HepG2 (cell line): ENCODE results near the gene CELF4. TPM values are rescaled to one million over a fixed set of nuclear protein-coding genes. Genes with fewer than 3 reads are reported as not detected.

Source experiments
- ATAC-seq: fragments of 200-7000 bp; cut with Tn5 transposase; 3 replicates; pipeline ENCODE4 v1.9.1; 2020; ENCODE audit warnings: mild to moderate bottlenecking, moderate library complexity
- BruUV-seq: library from RNA; stranded (reverse); fragments of 400-500 nt; replicated peaks from 2 replicates; lab custom pipeline; 2021; lab: Mats Ljungman, UMichigan
- CTCF ChIA-PET: fragments of 300-600 bp; formaldehyde crosslinking; extraction: SDS; loops from one replicate; lab custom pipeline; 2021; ENCODE audit warnings: low total read pairs, inconsistent platforms, low intra/inter-chr PET ratio; lab: Yijun Ruan, JAX
- POLR2A ChIA-PET: fragments of 350-600 bp; sonication (Branson Sonifier 250); formaldehyde crosslinking; loops from one replicate; lab custom pipeline; 2020; ENCODE audit warnings: antibody characterized with exemption, inconsistent platforms; lab: Yijun Ruan, JAX
- DNase-seq: peaks from one replicate; pipeline ENCODE4 v3.0.0-alpha.2; 2015; ENCODE audit warnings: low spot score
- FAIRE-seq: peaks from 3 replicates; lab custom pipeline; 2011; peaks lifted over from hg19 to GRCh38; lab: Jason Lieb, UNC
- H2AFZ ChIP-seq: one replicate; pipeline ENCODE4 v1.6.1; 2011; ENCODE audit warnings: low read length, inconsistent platforms
- H3K27ac ChIP-seq: fragments of 300-600 bp; 3 replicates; pipeline ENCODE4 v1.8.0; 2011; ENCODE audit warnings: mixed run types, mild to moderate bottlenecking, mixed read lengths, low read length, inconsistent platforms; ENCODE audit not compliant: insufficient read depth; ENCODE audit errors: extremely low read length
- H3K27me3 ChIP-seq, 2 experiments: fragments of 200-600 bp in 1 of 2; 2 replicates in 1 of 2; 3 replicates in 1 of 2; pipeline versions ENCODE4 v1.6.0 to v1.8.0; 2011; ENCODE audit warnings: low read length in 2 of 2, mild to moderate bottlenecking in 2 of 2, moderate library complexity in 2 of 2, inconsistent platforms in 1 of 2; ENCODE audit not compliant: insufficient read depth in 2 of 2, control insufficient read depth in 1 of 2
- H3K36me3 ChIP-seq, 2 experiments: fragments of 200-600 bp in 1 of 2; replicated peaks in 1 of 2; 2 replicates in 1 of 2; 3 replicates in 1 of 2; pipeline versions ENCODE4 v1.5.1 to v1.8.0; 2011; ENCODE audit warnings: low read length in 2 of 2, inconsistent platforms in 1 of 2; ENCODE audit not compliant: insufficient read depth in 2 of 2, control insufficient read depth in 1 of 2
- H3K4me1 ChIP-seq: 2 replicates; pipeline ENCODE4 v1.5.1; 2012; ENCODE audit warnings: low read length, inconsistent platforms; ENCODE audit not compliant: insufficient read depth
- H3K4me2 ChIP-seq: 2 replicates; pipeline ENCODE4 v1.6.0; 2011; ENCODE audit warnings: low read depth, low read length, inconsistent platforms
- H3K4me3 ChIP-seq, 3 experiments: fragments of 200-600 bp in 1 of 3; sonication (generic), shearing (Covaris generic) in 1 of 3; replicated peaks in 1 of 3; 2 replicates each; pipeline ENCODE4 v1.5.1; 2011 to 2016; ENCODE audit warnings: low read length in 3 of 3, inconsistent platforms in 2 of 3, low read depth in 2 of 3, mild to moderate bottlenecking in 2 of 3, control low read depth in 1 of 3, mixed read lengths in 1 of 3; ENCODE audit not compliant: insufficient read depth in 1 of 3
- H3K79me2 ChIP-seq: one replicate; pipeline ENCODE4 v1.6.1; 2011; ENCODE audit warnings: low read length, inconsistent platforms; ENCODE audit not compliant: insufficient read depth
- H3K9ac ChIP-seq: 2 replicates; pipeline ENCODE4 v1.6.0; 2011; ENCODE audit warnings: mild to moderate bottlenecking, low read depth, low read length, inconsistent platforms; ENCODE audit not compliant: insufficient read depth
- H3K9me3 ChIP-seq: 2 replicates; pipeline ENCODE4 v1.5.1; 2012; ENCODE audit warnings: mild to moderate bottlenecking, low read length
- H4K20me1 ChIP-seq: 2 replicates; pipeline ENCODE4 v1.6.0; 2011; ENCODE audit warnings: inconsistent platforms, mild to moderate bottlenecking, low read length, moderate library complexity; ENCODE audit not compliant: insufficient read depth
- CHD4 ChIP-seq: fragments of 200-600 bp; sonication (generic); IDR thresholded peaks from 2 replicates; pipeline ENCODE4 v1.7.0; 2017; ENCODE audit warnings: mild to moderate bottlenecking, low read length, borderline replicate concordance
- GABPA ChIP-seq, 2 experiments: IDR thresholded peaks; 2 replicates each; pipeline ENCODE4 v1.6.1; 2011 to 2016; ENCODE audit warnings: low read depth in 2 of 2, low read length in 1 of 2, missing biosample characterization in 1 of 2, missing genetic modification characterization in 1 of 2
- GABPB1 ChIP-seq: IDR thresholded peaks from 2 replicates; pipeline ENCODE4 v1.6.1; 2016; ENCODE audit warnings: mild to moderate bottlenecking, missing genetic modification reagents, moderate library complexity, missing compliant biosample characterization
- PHF5A ChIP-seq: IDR thresholded peaks from one replicate; pipeline ENCODE4 v1.6.1; 2018; ENCODE audit warnings: low read depth, missing genetic modification reagents; ENCODE audit not compliant: unreplicated experiment
- RAD21 ChIP-seq: fragments of 450-650 bp; formaldehyde crosslinking; IDR thresholded peaks from 2 replicates; pipeline ENCODE4 v1.5.0; 2020; ENCODE audit warnings: mild to moderate bottlenecking
- ZNF121 ChIP-seq: sonication (generic); formaldehyde crosslinking; IDR thresholded peaks from 2 replicates; pipeline ENCODE4 v1.5.0; 2020; ENCODE audit warnings: mild to moderate bottlenecking, missing genetic modification reagents
- ZNF788 ChIP-seq: sonication (generic); formaldehyde crosslinking; IDR thresholded peaks from 2 replicates; pipeline ENCODE4 v1.5.0; 2020; ENCODE audit warnings: mild to moderate bottlenecking, missing genetic modification reagents, borderline replicate concordance
- WGBS: methylation state at CpG from one replicate; pipeline ENCODE4 v1.1.6; 2017; ENCODE audit warnings: low lambda C conversion rate; 5-methylcytosine and 5-hydroxymethylcytosine counted together
- in situ Hi-C: cut with HindIII; loops from 2 replicates; pipeline ENCODE4 v1.10.0; 2017; ENCODE audit warnings: low pct_unique_long_range_greater_than_20kb; ENCODE audit not compliant: extremely low pct_ligation_motif_present
- intact Hi-C: fragments of 100-400 bp; cut with micrococcal nuclease; formaldehyde crosslinking; loops from one replicate; pipeline ENCODE4 v1.10.0; 2022; ENCODE audit not compliant: unreplicated experiment
- polyA plus RNA-seq, 8 experiments: library from polyadenylated mRNA; depleted of rRNA in 3 of 8; stranded (reverse) in 7 of 8; unstranded in 1 of 8; fragments of >200 nt; fragmentation: Illumina TruSeq in 4 of 8; extraction: Trizol in 4 of 8; gene quantifications; 2 replicates each; pipeline versions ENCODE4 v1.2.1 to v1.2.3, GENCODE V29; 2011 to 2016; ENCODE audit warnings: low read depth in 4 of 8, missing spikeins in 1 of 8, mixed read lengths in 1 of 8; ENCODE audit not compliant: insufficient read depth in 1 of 8
- total RNA-seq, 5 experiments: library from RNA; depleted of rRNA; stranded (reverse); fragments of >200 nt; fragmentation: Illumina TruSeq; extraction: Trizol; gene quantifications; 2 replicates each; pipeline ENCODE4 v1.2.3, GENCODE V29; 2016; ENCODE audit warnings: low read depth in 1 of 5
- TF ChIP-seq, protein P1 (sequence below): sonication (generic); formaldehyde crosslinking; IDR thresholded peaks from 2 replicates; pipeline ENCODE4 v1.5.1; 2020; ENCODE audit warnings: mild to moderate bottlenecking, moderate library complexity, missing genetic modification reagents
- TF ChIP-seq, protein P2 (sequence below): sonication (generic); formaldehyde crosslinking; IDR thresholded peaks from 2 replicates; pipeline ENCODE4 v1.9.0; 2021; ENCODE audit warnings: mild to moderate bottlenecking, missing genetic modification reagents
- TF ChIP-seq, protein P3 (sequence below): sonication (generic); formaldehyde crosslinking; IDR thresholded peaks from 2 replicates; pipeline ENCODE4 v1.4.0; 2020; ENCODE audit warnings: missing genetic modification reagents
- TF ChIP-seq, protein P4 (sequence below): sonication (generic); formaldehyde crosslinking; IDR thresholded peaks from 2 replicates; pipeline ENCODE4 v1.5.0; 2020; ENCODE audit warnings: mild to moderate bottlenecking, missing genetic modification reagents
- TF ChIP-seq, protein P5 (sequence below): sonication (generic); formaldehyde crosslinking; IDR thresholded peaks from 2 replicates; pipeline ENCODE4 v1.8.0; 2022; ENCODE audit warnings: missing genetic modification reagents, mild to moderate bottlenecking, inconsistent platforms, borderline replicate concordance

The CELF4 gene
- total and polyA plus RNA-seq, 2 of the 13 experiments (the other 11 are each of a cell fraction or from before 2014, with no cell fraction given): not detected

DNA sequence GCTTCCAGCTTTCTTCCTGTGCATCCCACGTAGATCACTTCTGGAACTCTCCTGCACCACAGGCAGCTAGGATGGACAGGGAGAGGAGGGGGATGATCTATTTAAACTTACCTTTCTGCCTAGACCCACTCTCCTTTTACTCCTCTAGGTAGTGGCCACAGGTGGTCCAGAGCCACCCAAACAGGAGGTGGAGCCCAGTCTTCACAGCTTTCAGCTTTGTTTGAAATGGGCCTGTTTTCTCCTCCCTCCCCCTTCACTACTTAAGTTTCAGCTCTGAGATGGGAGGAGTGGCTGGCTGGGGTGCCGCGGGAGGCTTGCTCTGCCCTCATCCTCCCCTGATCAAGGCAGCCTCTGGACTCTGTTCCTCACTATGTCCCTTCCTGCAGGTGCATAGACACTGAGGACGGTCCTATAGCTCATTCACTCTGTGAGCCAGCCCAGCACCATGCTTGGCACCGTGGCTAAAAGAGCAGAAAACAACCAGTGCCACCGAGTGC is 12.6 kb upstream of the CELF4 start:
- ChIA-PET CTCF (no interaction called here), POLR2A (no interaction called here)
- intact Hi-C loops (no loop called here), in situ Hi-C loops (no loop called here)
- Histone ChIP-seq H3K79me2 (no peaks in the 10 kb centered on the region), H3K27ac (no peak overlapping the region), H3K4me2 (no peak overlapping the region), H3K27me3 (peaks cover 0 to 8% of the 10 kb centered on the region in 2 experiments; a peak in 3 of 5 replicates), H4K20me1 (no peaks in the 10 kb centered on the region), H2AFZ (no peak overlapping the region), H3K4me3 (no peak overlapping the region), H3K9me3 (no peaks in the 10 kb centered on the region), H3K9ac (no peak overlapping the region), H3K4me1 (no peaks in the 10 kb centered on the region), H3K36me3 (no peaks in the 10 kb centered on the region)
- WGBS: 0% methylated on average over 4 of the region's 6 CpGs
- DNase-seq (no peak), ATAC-seq (no peak), FAIRE-seq (no peak)
- BruUV-seq: no TSS peak
- TF ChIP-seq, protein P1, sequence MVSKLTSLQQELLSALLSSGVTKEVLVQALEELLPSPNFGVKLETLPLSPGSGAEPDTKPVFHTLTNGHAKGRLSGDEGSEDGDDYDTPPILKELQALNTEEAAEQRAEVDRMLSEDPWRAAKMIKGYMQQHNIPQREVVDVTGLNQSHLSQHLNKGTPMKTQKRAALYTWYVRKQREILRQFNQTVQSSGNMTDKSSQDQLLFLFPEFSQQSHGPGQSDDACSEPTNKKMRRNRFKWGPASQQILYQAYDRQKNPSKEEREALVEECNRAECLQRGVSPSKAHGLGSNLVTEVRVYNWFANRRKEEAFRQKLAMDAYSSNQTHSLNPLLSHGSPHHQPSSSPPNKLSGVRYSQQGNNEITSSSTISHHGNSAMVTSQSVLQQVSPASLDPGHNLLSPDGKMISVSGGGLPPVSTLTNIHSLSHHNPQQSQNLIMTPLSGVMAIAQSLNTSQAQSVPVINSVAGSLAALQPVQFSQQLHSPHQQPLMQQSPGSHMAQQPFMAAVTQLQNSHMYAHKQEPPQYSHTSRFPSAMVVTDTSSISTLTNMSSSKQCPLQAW (CRISPR knock-in tag): no peak
- TF ChIP-seq, protein P2, sequence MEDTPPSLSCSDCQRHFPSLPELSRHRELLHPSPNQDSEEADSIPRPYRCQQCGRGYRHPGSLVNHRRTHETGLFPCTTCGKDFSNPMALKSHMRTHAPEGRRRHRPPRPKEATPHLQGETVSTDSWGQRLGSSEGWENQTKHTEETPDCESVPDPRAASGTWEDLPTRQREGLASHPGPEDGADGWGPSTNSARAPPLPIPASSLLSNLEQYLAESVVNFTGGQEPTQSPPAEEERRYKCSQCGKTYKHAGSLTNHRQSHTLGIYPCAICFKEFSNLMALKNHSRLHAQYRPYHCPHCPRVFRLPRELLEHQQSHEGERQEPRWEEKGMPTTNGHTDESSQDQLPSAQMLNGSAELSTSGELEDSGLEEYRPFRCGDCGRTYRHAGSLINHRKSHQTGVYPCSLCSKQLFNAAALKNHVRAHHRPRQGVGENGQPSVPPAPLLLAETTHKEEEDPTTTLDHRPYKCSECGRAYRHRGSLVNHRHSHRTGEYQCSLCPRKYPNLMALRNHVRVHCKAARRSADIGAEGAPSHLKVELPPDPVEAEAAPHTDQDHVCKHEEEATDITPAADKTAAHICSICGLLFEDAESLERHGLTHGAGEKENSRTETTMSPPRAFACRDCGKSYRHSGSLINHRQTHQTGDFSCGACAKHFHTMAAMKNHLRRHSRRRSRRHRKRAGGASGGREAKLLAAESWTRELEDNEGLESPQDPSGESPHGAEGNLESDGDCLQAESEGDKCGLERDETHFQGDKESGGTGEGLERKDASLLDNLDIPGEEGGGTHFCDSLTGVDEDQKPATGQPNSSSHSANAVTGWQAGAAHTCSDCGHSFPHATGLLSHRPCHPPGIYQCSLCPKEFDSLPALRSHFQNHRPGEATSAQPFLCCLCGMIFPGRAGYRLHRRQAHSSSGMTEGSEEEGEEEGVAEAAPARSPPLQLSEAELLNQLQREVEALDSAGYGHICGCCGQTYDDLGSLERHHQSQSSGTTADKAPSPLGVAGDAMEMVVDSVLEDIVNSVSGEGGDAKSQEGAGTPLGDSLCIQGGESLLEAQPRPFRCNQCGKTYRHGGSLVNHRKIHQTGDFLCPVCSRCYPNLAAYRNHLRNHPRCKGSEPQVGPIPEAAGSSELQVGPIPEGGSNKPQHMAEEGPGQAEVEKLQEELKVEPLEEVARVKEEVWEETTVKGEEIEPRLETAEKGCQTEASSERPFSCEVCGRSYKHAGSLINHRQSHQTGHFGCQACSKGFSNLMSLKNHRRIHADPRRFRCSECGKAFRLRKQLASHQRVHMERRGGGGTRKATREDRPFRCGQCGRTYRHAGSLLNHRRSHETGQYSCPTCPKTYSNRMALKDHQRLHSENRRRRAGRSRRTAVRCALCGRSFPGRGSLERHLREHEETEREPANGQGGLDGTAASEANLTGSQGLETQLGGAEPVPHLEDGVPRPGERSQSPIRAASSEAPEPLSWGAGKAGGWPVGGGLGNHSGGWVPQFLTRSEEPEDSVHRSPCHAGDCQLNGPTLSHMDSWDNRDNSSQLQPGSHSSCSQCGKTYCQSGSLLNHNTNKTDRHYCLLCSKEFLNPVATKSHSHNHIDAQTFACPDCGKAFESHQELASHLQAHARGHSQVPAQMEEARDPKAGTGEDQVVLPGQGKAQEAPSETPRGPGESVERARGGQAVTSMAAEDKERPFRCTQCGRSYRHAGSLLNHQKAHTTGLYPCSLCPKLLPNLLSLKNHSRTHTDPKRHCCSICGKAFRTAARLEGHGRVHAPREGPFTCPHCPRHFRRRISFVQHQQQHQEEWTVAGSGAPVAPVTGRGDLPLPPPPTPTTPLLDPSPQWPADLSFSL (CRISPR knock-in tag): no peak
- TF ChIP-seq, protein P3, sequence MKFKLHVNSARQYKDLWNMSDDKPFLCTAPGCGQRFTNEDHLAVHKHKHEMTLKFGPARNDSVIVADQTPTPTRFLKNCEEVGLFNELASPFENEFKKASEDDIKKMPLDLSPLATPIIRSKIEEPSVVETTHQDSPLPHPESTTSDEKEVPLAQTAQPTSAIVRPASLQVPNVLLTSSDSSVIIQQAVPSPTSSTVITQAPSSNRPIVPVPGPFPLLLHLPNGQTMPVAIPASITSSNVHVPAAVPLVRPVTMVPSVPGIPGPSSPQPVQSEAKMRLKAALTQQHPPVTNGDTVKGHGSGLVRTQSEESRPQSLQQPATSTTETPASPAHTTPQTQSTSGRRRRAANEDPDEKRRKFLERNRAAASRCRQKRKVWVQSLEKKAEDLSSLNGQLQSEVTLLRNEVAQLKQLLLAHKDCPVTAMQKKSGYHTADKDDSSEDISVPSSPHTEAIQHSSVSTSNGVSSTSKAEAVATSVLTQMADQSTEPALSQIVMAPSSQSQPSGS (CRISPR knock-in tag): no peak
- TF ChIP-seq, protein P4, sequence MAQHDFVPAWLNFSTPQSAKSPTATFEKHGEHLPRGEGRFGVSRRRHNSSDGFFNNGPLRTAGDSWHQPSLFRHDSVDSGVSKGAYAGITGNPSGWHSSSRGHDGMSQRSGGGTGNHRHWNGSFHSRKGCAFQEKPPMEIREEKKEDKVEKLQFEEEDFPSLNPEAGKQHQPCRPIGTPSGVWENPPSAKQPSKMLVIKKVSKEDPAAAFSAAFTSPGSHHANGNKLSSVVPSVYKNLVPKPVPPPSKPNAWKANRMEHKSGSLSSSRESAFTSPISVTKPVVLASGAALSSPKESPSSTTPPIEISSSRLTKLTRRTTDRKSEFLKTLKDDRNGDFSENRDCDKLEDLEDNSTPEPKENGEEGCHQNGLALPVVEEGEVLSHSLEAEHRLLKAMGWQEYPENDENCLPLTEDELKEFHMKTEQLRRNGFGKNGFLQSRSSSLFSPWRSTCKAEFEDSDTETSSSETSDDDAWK (CRISPR knock-in tag): no peak
- TF ChIP-seq, protein P5, sequence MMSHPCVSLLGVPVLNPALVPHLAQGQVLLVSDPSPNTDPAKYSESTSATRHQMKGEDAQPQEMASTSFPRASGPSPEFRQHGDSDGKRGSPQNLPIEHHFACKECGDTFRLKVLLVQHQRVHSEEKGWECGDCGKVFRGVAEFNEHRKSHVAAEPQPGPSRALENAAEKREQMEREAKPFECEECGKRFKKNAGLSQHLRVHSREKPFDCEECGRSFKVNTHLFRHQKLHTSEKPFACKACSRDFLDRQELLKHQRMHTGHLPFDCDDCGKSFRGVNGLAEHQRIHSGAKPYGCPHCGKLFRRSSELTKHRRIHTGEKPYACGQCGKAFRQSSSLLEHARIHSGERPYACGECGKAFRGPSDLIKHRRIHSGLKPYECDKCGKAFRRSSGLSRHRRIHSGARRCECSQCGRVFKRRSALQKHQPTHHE (CRISPR knock-in tag): no peak
- no peak for TF ChIP-seq RAD21 (CRISPR knock-in tag)
- no peak for TF ChIP-seq GABPB1 (CRISPR knock-in tag)
- no peak for TF ChIP-seq ZNF788
- TF ChIP-seq CHD4: no peak
- no peak for TF ChIP-seq GABPA (IDR thresholded peaks at IDR 0.05; ENCODE audit: low read depth, low read length)
- no peak for TF ChIP-seq GABPA (CRISPR knock-in tag; IDR thresholded peaks at IDR 0.05; ENCODE audit: low read depth)
- no peak for TF ChIP-seq PHF5A (CRISPR knock-in tag)
- TF ChIP-seq ZNF121 (CRISPR knock-in tag): no peak
